OCI-LY3 (cell line): Measurements from ENCODE around the gene TMEM167B.

Experiments
- H2AFZ ChIP-seq: fragments of 200-600, 300-600 bp; shearing (Covaris generic); 2 replicates; pipeline ENCODE4 v1.6.0; 2014; ENCODE audit warnings: antibody characterized with exemption, low read depth, low read length
- H3K27ac ChIP-seq: fragments of 200-600, 300-600 bp; sonication (generic); 2 replicates; pipeline ENCODE4 v1.5.1; 2014; ENCODE audit warnings: mild to moderate bottlenecking, low read length, moderate library complexity, mixed read lengths
- H3K27me3 ChIP-seq: fragments of 200-600, 300-600 bp; sonication (generic); 2 replicates; pipeline ENCODE4 v1.6.1; 2014; ENCODE audit warnings: low read depth, low read length, mixed read lengths
- H3K36me3 ChIP-seq: fragments of 200-600, 300-600 bp; sonication (generic); replicated peaks from 2 replicates; pipeline ENCODE3; 2014; ENCODE audit warnings: low read depth, low read length, mixed read lengths
- H3K4me1 ChIP-seq: fragments of 300-600, 200-600 bp; sonication (generic); 2 replicates; pipeline ENCODE4 v1.6.1; 2014; ENCODE audit warnings: low read length, mixed read lengths
- H3K4me2 ChIP-seq: fragments of 200-600, 300-600 bp; sonication (generic); 2 replicates; pipeline ENCODE4 v1.6.1; 2014; ENCODE audit warnings: low read length, mixed read lengths
- H3K4me3 ChIP-seq: fragments of 300-600, 200-600 bp; sonication (generic); 2 replicates; pipeline ENCODE4 v1.5.1; 2014; ENCODE audit warnings: antibody characterized with exemption, mild to moderate bottlenecking, low read length, moderate library complexity
- H3K79me2 ChIP-seq: fragments of 300-600, 200-600 bp; shearing (Covaris generic); 2 replicates; pipeline ENCODE4 v1.6.1; 2014; ENCODE audit warnings: mild to moderate bottlenecking, low read length, mixed read lengths
- H3K9ac ChIP-seq: fragments of 300-600, 200-600 bp; shearing (Covaris generic); 2 replicates; pipeline ENCODE4 v1.6.0; 2014; ENCODE audit warnings: mild to moderate bottlenecking, low read length, moderate library complexity
- H3K9me3 ChIP-seq: fragments of 200-600, 300-600 bp; shearing (Covaris generic); 2 replicates; pipeline ENCODE4 v1.6.1; 2014; ENCODE audit warnings: low read length, mixed read lengths; ENCODE audit not compliant: insufficient read depth
- H4K20me1 ChIP-seq: fragments of 200-600, 300-600 bp; sonication (generic); 2 replicates; pipeline ENCODE4 v1.6.1; 2016; ENCODE audit warnings: low read length, mixed read lengths; ENCODE audit not compliant: insufficient read depth
- EZH2phosphoT487 ChIP-seq: fragments of 200-600 bp; shearing (Covaris generic); IDR thresholded peaks from 2 replicates; pipeline ENCODE4 v1.6.1; 2018; ENCODE audit warnings: antibody characterized with exemption, mixed run types, low read depth
- TF ChIP-seq, protein P1 (sequence below): fragments of 200-600, 300-600 bp; sonication (generic); IDR thresholded peaks from 2 replicates; pipeline ENCODE4 v1.5.1; 2014; ENCODE audit warnings: antibody characterized with exemption, low read length, low read depth

TMEM167B gene

GRCh38 chr1:109080441-109081082, 10.0 kb upstream of the TMEM167B start:
- Histone ChIP-seq H3K9ac (no peak overlapping the region), H3K9me3 (no peaks in the 10 kb centered on the region), H3K4me1 (peaks cover 11% of the 10 kb centered on the region), H3K79me2 (peaks cover 2% of the 10 kb centered on the region), H3K27me3 (no peaks in the 10 kb centered on the region), H3K36me3 (no peaks in the 10 kb centered on the region), H2AFZ (no peak overlapping the region), H3K4me3 (no peak overlapping the region), H3K4me2 (no peak overlapping the region), H4K20me1 (no peaks in the 10 kb centered on the region), H3K27ac (no peak overlapping the region)
- TF ChIP-seq, protein P1, sequence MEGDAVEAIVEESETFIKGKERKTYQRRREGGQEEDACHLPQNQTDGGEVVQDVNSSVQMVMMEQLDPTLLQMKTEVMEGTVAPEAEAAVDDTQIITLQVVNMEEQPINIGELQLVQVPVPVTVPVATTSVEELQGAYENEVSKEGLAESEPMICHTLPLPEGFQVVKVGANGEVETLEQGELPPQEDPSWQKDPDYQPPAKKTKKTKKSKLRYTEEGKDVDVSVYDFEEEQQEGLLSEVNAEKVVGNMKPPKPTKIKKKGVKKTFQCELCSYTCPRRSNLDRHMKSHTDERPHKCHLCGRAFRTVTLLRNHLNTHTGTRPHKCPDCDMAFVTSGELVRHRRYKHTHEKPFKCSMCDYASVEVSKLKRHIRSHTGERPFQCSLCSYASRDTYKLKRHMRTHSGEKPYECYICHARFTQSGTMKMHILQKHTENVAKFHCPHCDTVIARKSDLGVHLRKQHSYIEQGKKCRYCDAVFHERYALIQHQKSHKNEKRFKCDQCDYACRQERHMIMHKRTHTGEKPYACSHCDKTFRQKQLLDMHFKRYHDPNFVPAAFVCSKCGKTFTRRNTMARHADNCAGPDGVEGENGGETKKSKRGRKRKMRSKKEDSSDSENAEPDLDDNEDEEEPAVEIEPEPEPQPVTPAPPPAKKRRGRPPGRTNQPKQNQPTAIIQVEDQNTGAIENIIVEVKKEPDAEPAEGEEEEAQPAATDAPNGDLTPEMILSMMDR, result no peak

DNA sequence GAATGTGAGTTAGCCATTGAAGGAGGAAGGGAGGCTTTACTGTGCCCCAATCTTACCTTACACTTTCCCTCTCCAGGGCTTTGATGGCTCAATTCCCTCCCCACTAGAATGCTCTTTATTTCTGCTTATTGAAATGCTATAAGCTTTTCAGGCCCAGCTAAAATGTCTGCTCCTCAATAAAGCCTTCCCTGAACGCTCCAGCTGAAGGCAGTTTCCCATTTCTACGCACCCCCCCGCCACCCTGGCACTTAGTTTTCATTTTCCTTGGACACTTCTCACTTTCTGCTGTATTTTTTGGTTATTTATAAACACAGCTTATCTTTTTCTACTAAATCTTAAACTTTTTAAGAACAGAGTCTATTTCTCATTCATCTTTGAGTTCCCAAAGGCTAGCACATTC, 7.1 kb upstream of the TMEM167B start:
- H3K4me3 ChIP-seq, result no peak overlapping the region
- H4K20me1 ChIP-seq, result no peaks in the 10 kb centered on the region
- no peaks in the 10 kb centered on the region for H3K36me3 ChIP-seq
- TF ChIP-seq EZH2phosphoT487, result no peak
- TF ChIP-seq, protein P1, result no peak
- H2AFZ ChIP-seq, result no peak overlapping the region
- H3K9me3 ChIP-seq, result no peaks in the 10 kb centered on the region
- no peak overlapping the region for H3K4me2 ChIP-seq
- H3K9ac ChIP-seq, result no peak overlapping the region
- no peaks in the 10 kb centered on the region for H3K79me2 ChIP-seq
- no peak overlapping the region for H3K27ac ChIP-seq
- H3K4me1 ChIP-seq, result peaks cover under 1% of the 10 kb centered on the region; the same call in 1 of the 2 replicates
- H3K27me3 ChIP-seq, result no peaks in the 10 kb centered on the region

DNA sequence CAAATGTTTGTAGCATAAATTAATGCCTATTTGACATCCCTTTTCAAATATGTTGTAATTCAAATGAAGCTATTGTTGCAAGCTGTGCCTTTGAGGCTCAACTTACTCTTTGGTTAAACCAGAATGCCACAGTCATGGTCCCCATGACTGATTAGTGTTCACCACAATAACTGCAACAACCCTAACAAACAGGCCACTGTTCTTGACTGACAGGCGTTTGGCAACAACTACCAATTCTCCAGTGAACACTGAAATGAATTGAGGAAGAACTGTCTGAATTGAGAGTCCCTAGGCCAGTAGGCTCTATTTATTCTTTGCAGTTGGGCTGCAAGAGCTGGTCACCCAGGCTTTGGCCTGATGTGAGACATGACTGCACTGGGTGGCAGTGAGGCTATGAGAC, 6.6 kb upstream of the TMEM167B start:
- no peak overlapping the region for H2AFZ ChIP-seq
- H3K9me3 ChIP-seq, result no peaks in the 10 kb centered on the region
- H3K9ac ChIP-seq, result no peak overlapping the region
- no peaks in the 10 kb centered on the region for H4K20me1 ChIP-seq
- no peaks in the 10 kb centered on the region for H3K4me1 ChIP-seq
- H3K79me2 ChIP-seq, result no peaks in the 10 kb centered on the region
- H3K36me3 ChIP-seq, result no peaks in the 10 kb centered on the region
- no peak for TF ChIP-seq EZH2phosphoT487
- TF ChIP-seq, protein P1, result no peak
- H3K4me3 ChIP-seq, result no peak overlapping the region
- H3K27ac ChIP-seq, result no peak overlapping the region
- H3K4me2 ChIP-seq, result no peak overlapping the region
- H3K27me3 ChIP-seq, result no peaks in the 10 kb centered on the region

DNA sequence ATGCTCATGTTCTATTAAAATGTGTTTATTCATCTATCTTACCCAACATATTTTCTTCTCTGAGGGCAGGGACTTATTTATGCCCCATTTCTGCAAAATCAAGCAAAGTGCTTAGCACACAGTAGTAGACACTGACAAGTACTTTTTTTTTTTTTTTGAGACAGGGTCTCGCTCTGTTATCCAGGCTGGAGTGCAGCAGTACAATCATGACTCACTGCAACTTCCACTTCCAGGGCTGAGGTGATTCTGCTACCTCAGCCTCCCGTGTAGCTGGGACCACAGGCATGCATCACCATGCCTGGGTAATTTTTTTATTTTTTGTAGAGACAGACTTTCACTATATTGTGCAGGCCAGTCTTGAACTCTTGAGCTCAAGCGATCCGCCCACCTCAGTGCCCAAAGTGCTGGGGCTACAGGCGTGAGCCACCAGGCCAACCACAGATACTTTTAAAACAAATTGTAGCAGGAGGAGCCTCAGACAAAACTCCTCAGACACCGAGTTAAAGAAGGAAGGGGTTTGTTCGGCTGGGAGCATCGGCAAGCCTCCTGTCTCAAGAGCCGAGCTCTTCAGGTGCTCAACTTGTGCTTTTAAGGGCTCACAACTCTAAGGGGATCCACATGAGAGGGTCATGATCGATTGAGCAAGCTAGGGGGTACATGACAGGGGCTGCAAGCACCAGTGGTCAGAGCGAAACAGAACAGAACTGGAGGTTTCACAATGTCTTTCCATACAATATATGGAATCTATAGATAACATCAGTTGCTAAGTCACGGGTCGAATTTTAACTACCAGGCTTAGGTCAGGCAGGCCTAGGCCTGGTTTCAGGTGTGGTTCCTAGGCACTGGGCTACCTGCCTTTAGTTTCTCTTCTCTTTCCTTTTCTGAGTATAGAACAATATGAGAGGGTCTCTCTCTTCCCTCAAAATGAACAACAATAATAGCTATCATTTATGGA, 5.7 kb upstream of the TMEM167B start:
- no peaks in the 10 kb centered on the region for H3K4me1 ChIP-seq
- H3K79me2 ChIP-seq, result no peaks in the 10 kb centered on the region
- no peak overlapping the region for H3K4me3 ChIP-seq
- H3K27me3 ChIP-seq, result no peaks in the 10 kb centered on the region
- no peak overlapping the region for H2AFZ ChIP-seq
- H4K20me1 ChIP-seq, result no peaks in the 10 kb centered on the region
- H3K9ac ChIP-seq, result no peak overlapping the region
- no peak overlapping the region for H3K27ac ChIP-seq
- H3K36me3 ChIP-seq, result no peaks in the 10 kb centered on the region
- H3K4me2 ChIP-seq, result no peak overlapping the region
- no peaks in the 10 kb centered on the region for H3K9me3 ChIP-seq
- TF ChIP-seq, protein P1, result no peak
- no peak for TF ChIP-seq EZH2phosphoT487
